ENCODE measurements around the gene CCDC74B.

- TF ChIP-seq CTCF (IDR thresholded peaks at IDR 0.05 in 8 of 11, conservative IDR thresholded peaks at IDR 0.05 in 3 of 11) (peak in 1 of 11 experiments; percentile 7), POLR2AphosphoS5 (IDR thresholded peaks at IDR 0.05) (peak in 2 of 3 donors; percentile 14 to 19)
Measured at GRCh38 chr2:130157825-130158514, 13.1 kb upstream of the CCDC74B start.
